HepG2 (cell line): Measurements from ENCODE around the gene GIMAP8. TPM values are rescaled to one million over a fixed set of nuclear protein-coding genes. Genes with fewer than 3 reads are reported as not detected.

ENCODE experiments used
- ATAC-seq: fragments of 200-7000 bp; cut with Tn5 transposase; 3 replicates; pipeline ENCODE4 v1.9.1; 2020; ENCODE audit warnings: mild to moderate bottlenecking, moderate library complexity
- BruUV-seq: library from RNA; stranded (reverse); fragments of 400-500 nt; replicated peaks from 2 replicates; lab custom pipeline; 2021; lab: Mats Ljungman, UMichigan
- CTCF ChIA-PET: fragments of 300-600 bp; formaldehyde crosslinking; extraction: SDS; loops from one replicate; lab custom pipeline; 2021; ENCODE audit warnings: low total read pairs, inconsistent platforms, low intra/inter-chr PET ratio; lab: Yijun Ruan, JAX
- POLR2A ChIA-PET: fragments of 350-600 bp; sonication (Branson Sonifier 250); formaldehyde crosslinking; loops from one replicate; lab custom pipeline; 2020; ENCODE audit warnings: antibody characterized with exemption, inconsistent platforms; lab: Yijun Ruan, JAX
- DNase-seq: peaks from one replicate; pipeline ENCODE4 v3.0.0-alpha.2; 2015; ENCODE audit warnings: low spot score
- FAIRE-seq: peaks from 3 replicates; lab custom pipeline; 2011; peaks lifted over from hg19 to GRCh38; lab: Jason Lieb, UNC
- H2AFZ ChIP-seq: one replicate; pipeline ENCODE4 v1.6.1; 2011; ENCODE audit warnings: low read length, inconsistent platforms
- H3K27ac ChIP-seq: fragments of 300-600 bp; 3 replicates; pipeline ENCODE4 v1.8.0; 2011; ENCODE audit warnings: mixed run types, mild to moderate bottlenecking, mixed read lengths, low read length, inconsistent platforms; ENCODE audit not compliant: insufficient read depth; ENCODE audit errors: extremely low read length
- H3K27me3 ChIP-seq, 2 experiments: fragments of 200-600 bp in 1 of 2; 2 replicates in 1 of 2; 3 replicates in 1 of 2; pipeline versions ENCODE4 v1.6.0 to v1.8.0; 2011; ENCODE audit warnings: low read length in 2 of 2, mild to moderate bottlenecking in 2 of 2, moderate library complexity in 2 of 2, inconsistent platforms in 1 of 2; ENCODE audit not compliant: insufficient read depth in 2 of 2, control insufficient read depth in 1 of 2
- H3K36me3 ChIP-seq, 2 experiments: fragments of 200-600 bp in 1 of 2; replicated peaks in 1 of 2; 2 replicates in 1 of 2; 3 replicates in 1 of 2; pipeline versions ENCODE4 v1.5.1 to v1.8.0; 2011; ENCODE audit warnings: low read length in 2 of 2, inconsistent platforms in 1 of 2; ENCODE audit not compliant: insufficient read depth in 2 of 2, control insufficient read depth in 1 of 2
- H3K4me1 ChIP-seq: 2 replicates; pipeline ENCODE4 v1.5.1; 2012; ENCODE audit warnings: low read length, inconsistent platforms; ENCODE audit not compliant: insufficient read depth
- H3K4me2 ChIP-seq: 2 replicates; pipeline ENCODE4 v1.6.0; 2011; ENCODE audit warnings: low read depth, low read length, inconsistent platforms
- H3K4me3 ChIP-seq, 3 experiments: fragments of 200-600 bp in 1 of 3; sonication (generic), shearing (Covaris generic) in 1 of 3; replicated peaks in 1 of 3; 2 replicates each; pipeline ENCODE4 v1.5.1; 2011 to 2016; ENCODE audit warnings: low read length in 3 of 3, inconsistent platforms in 2 of 3, low read depth in 2 of 3, mild to moderate bottlenecking in 2 of 3, control low read depth in 1 of 3, mixed read lengths in 1 of 3; ENCODE audit not compliant: insufficient read depth in 1 of 3
- H3K79me2 ChIP-seq: one replicate; pipeline ENCODE4 v1.6.1; 2011; ENCODE audit warnings: low read length, inconsistent platforms; ENCODE audit not compliant: insufficient read depth
- H3K9ac ChIP-seq: 2 replicates; pipeline ENCODE4 v1.6.0; 2011; ENCODE audit warnings: mild to moderate bottlenecking, low read depth, low read length, inconsistent platforms; ENCODE audit not compliant: insufficient read depth
- H3K9me3 ChIP-seq: 2 replicates; pipeline ENCODE4 v1.5.1; 2012; ENCODE audit warnings: mild to moderate bottlenecking, low read length
- H4K20me1 ChIP-seq: 2 replicates; pipeline ENCODE4 v1.6.0; 2011; ENCODE audit warnings: inconsistent platforms, mild to moderate bottlenecking, low read length, moderate library complexity; ENCODE audit not compliant: insufficient read depth
- HMGXB4 ChIP-seq, 2 experiments: sonication (generic) in 1 of 2; formaldehyde crosslinking in 1 of 2; IDR thresholded peaks; 2 replicates each; pipeline versions ENCODE4 v1.4.0 to v1.6.1; 2018 to 2020; ENCODE audit warnings: missing genetic modification reagents in 2 of 2, borderline replicate concordance in 1 of 2, low read depth in 1 of 2, mild to moderate bottlenecking in 1 of 2, missing biosample characterization in 1 of 2
- LCORL ChIP-seq, 2 experiments: fragments of 450-650 bp in 1 of 2; sonication (generic) in 1 of 2; formaldehyde crosslinking in 1 of 2; IDR thresholded peaks; 2 replicates each; pipeline versions ENCODE4 v1.5.0 to v1.6.1; 2017 to 2020; ENCODE audit warnings: antibody characterized with exemption in 1 of 2, missing genetic modification reagents in 1 of 2
- MAFF ChIP-seq: IDR thresholded peaks from 2 replicates; pipeline ENCODE4 v1.6.1; 2011; ENCODE audit warnings: low read depth, low read length, improper control_type of control experiment
- MAFG ChIP-seq: sonication (generic); formaldehyde crosslinking; IDR thresholded peaks from 2 replicates; pipeline ENCODE4 v1.5.1; 2020; ENCODE audit warnings: mild to moderate bottlenecking, missing genetic modification reagents
- NFRKB ChIP-seq: fragments of 450-650 bp; IDR thresholded peaks from 2 replicates; pipeline ENCODE4 v1.6.1; 2017
- RAD51 ChIP-seq: fragments of 450-650 bp; IDR thresholded peaks from 2 replicates; pipeline ENCODE4 v1.6.1; 2016; ENCODE audit warnings: borderline replicate concordance
- SKI ChIP-seq: fragments of 450-650 bp; IDR thresholded peaks from one replicate; pipeline ENCODE4 v1.6.1; 2018; ENCODE audit warnings: mild to moderate bottlenecking; ENCODE audit not compliant: partially characterized antibody
- SPEN ChIP-seq: sonication (generic); formaldehyde crosslinking; IDR thresholded peaks from 2 replicates; pipeline ENCODE4 v1.5.1; 2020; ENCODE audit warnings: low read depth, mild to moderate bottlenecking, missing genetic modification reagents
- TARDBP ChIP-seq: sonication (generic); formaldehyde crosslinking; IDR thresholded peaks from 2 replicates; pipeline ENCODE4 v1.8.0; 2022; ENCODE audit warnings: mild to moderate bottlenecking, missing genetic modification reagents
- TEAD2 ChIP-seq: sonication (generic); formaldehyde crosslinking; IDR thresholded peaks from 2 replicates; pipeline ENCODE4 v1.9.0; 2021; ENCODE audit warnings: missing genetic modification reagents
- ZBTB26 ChIP-seq: IDR thresholded peaks from 2 replicates; pipeline ENCODE4 v1.6.1; 2016; ENCODE audit warnings: missing compliant biosample characterization, missing genetic modification reagents, borderline replicate concordance
- ZNF530 ChIP-seq: sonication (generic); formaldehyde crosslinking; IDR thresholded peaks from 2 replicates; pipeline ENCODE4 v1.5.0; 2020; ENCODE audit warnings: low read depth, mild to moderate bottlenecking, missing genetic modification reagents
- WGBS: methylation state at CpG from one replicate; pipeline ENCODE4 v1.1.6; 2017; ENCODE audit warnings: low lambda C conversion rate; 5-methylcytosine and 5-hydroxymethylcytosine counted together
- in situ Hi-C: cut with HindIII; loops from 2 replicates; pipeline ENCODE4 v1.10.0; 2017; ENCODE audit warnings: low pct_unique_long_range_greater_than_20kb; ENCODE audit not compliant: extremely low pct_ligation_motif_present
- intact Hi-C: fragments of 100-400 bp; cut with micrococcal nuclease; formaldehyde crosslinking; loops from one replicate; pipeline ENCODE4 v1.10.0; 2022; ENCODE audit not compliant: unreplicated experiment
- polyA plus RNA-seq, 8 experiments: library from polyadenylated mRNA; depleted of rRNA in 3 of 8; stranded (reverse) in 7 of 8; unstranded in 1 of 8; fragments of >200 nt; fragmentation: Illumina TruSeq in 4 of 8; extraction: Trizol in 4 of 8; gene quantifications; 2 replicates each; pipeline versions ENCODE4 v1.2.1 to v1.2.3, GENCODE V29; 2011 to 2016; ENCODE audit warnings: low read depth in 4 of 8, missing spikeins in 1 of 8, mixed read lengths in 1 of 8; ENCODE audit not compliant: insufficient read depth in 1 of 8
- total RNA-seq, 5 experiments: library from RNA; depleted of rRNA; stranded (reverse); fragments of >200 nt; fragmentation: Illumina TruSeq; extraction: Trizol; gene quantifications; 2 replicates each; pipeline ENCODE4 v1.2.3, GENCODE V29; 2016; ENCODE audit warnings: low read depth in 1 of 5

GIMAP8 gene
- total and polyA plus RNA-seq, 2 of the 13 experiments (the other 11 are each of a cell fraction or from before 2014, with no cell fraction given), result not detected

- Histone ChIP-seq H3K4me2 (no peak overlapping the region), H3K36me3 (no peaks in the 10 kb centered on the region), H3K4me1 (no peaks in the 10 kb centered on the region), H3K79me2 (no peaks in the 10 kb centered on the region), H3K27me3 (peaks cover 0 to 6% of the 10 kb centered on the region in 2 experiments; a peak in 1 of 5 replicates), H2AFZ (no peak overlapping the region), H4K20me1 (no peaks in the 10 kb centered on the region)
- POLR2A ChIA-PET, result no interaction called here
- no TSS peak for BruUV-seq
- intact Hi-C loops, result no loop called here
- no peak for ATAC-seq
- in situ Hi-C loops, result no loop called here
- TF ChIP-seq LCORL (IDR thresholded peaks at IDR 0.05), result no peak
- no peak for TF ChIP-seq LCORL (CRISPR knock-in tag; IDR thresholded peaks at IDR 0.05)
- no peak for TF ChIP-seq HMGXB4 (CRISPR knock-in tag; IDR thresholded peaks at IDR 0.05; ENCODE audit: borderline replicate concordance in 1 of 2, low read depth in 1 of 2)
- TF ChIP-seq RAD51, result peak; percentile 12; the same call in 1 of the 2 replicates
- TF ChIP-seq, all 625 proteins: peak for 1
- Histone ChIP-seq H3K4me3 (no peak overlapping the region), H3K27ac (no peak overlapping the region), H3K9me3 (peaks cover 6% of the 10 kb centered on the region; the same call in 1 of the 2 replicates), H3K9ac (no peak overlapping the region)
- 3% methylated on average over 1 of the region's 1 CpG for WGBS
- DNase-seq, result no peak
- CTCF ChIA-PET, result no interaction called here
- no peak for FAIRE-seq
Measured at GRCh38 chr7:150458756-150459155, 8.3 kb downstream of the GIMAP8 start.

- Histone ChIP-seq H3K79me2 (no peaks in the 10 kb centered on the region), H4K20me1 (no peaks in the 10 kb centered on the region), H3K27me3 (peaks cover 0 to 4% of the 10 kb centered on the region in 2 experiments; a peak in 3 of 5 replicates), H3K27ac (no peak overlapping the region), H3K4me2 (no peak overlapping the region), H3K36me3 (no peaks in the 10 kb centered on the region), H2AFZ (no peak overlapping the region), H3K4me1 (no peaks in the 10 kb centered on the region), H3K9ac (no peak overlapping the region), H3K9me3 (peaks cover 6% of the 10 kb centered on the region; the same call in 1 of the 2 replicates), H3K4me3 (no peak overlapping the region)
- in situ Hi-C loops (no loop called here), intact Hi-C loops (no loop called here)
- FAIRE-seq, result no peak
- ATAC-seq, result no peak
- TF ChIP-seq TARDBP (CRISPR knock-in tag), result no peak
- TF ChIP-seq ZBTB26 (CRISPR knock-in tag), result no peak
- TF ChIP-seq NFRKB, result no peak
- no peak for TF ChIP-seq TEAD2
- no peak for TF ChIP-seq ZNF530 (CRISPR knock-in tag)
- TF ChIP-seq SKI, result no peak
- no peak for TF ChIP-seq MAFG
- TF ChIP-seq MAFF, result no peak
- TF ChIP-seq SPEN (CRISPR knock-in tag), result no peak
- BruUV-seq, result no TSS peak
- 0% methylated on average over 1 of the region's 1 CpG for WGBS
- DNase-seq, result no peak
- CTCF ChIA-PET, result no interaction called here
- POLR2A ChIA-PET, result no interaction called here
Measured at GRCh38 chr7:150461520-150461919, 11.1 kb downstream of the GIMAP8 start.
